NCI-H1105 treated with DMSO at 0.1 percent for 48 hours (cell line): ENCODE measurements around the gene GAMT.
A peak's percentile ranks its signal among the peaks of the same experiment; 100 is the strongest.

Experiments
- DNase-seq: peaks from one replicate; lab custom pipeline; 2025; lab: John Stamatoyannopoulos, UW

GAMT gene

GRCh38 chr19:1399745-1400144 is 1.6 kb downstream of the GAMT start:
- DNase-seq: no peak

GRCh38 chr19:1399079-1399478 is 2.3 kb downstream of the GAMT start:
- no peak for DNase-seq

DNA sequence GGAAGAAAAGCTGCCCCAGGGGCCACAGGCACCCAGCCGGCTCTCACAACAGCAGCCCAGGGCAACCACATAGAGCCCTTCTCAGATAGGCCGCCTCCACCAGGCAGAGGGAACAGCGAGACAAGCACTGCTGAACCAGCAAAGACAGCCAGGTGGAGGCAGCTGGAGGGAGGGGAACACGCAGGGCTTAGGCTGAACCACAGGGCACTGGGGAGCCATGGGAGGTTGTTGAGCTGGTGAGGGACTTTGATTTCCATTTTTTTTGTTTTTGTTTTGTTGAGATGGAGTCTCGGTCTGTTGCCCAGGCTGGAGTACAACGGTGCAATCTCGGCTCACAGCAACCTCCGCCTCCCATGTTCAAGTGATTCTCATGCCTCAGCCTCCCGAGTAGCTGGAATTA is 3.5 kb downstream of the GAMT start:
- DNase-seq: no peak

GRCh38 chr19:1396768-1397679 is 4.3 kb downstream of the GAMT start:
- DNase-seq: no peak

DNA sequence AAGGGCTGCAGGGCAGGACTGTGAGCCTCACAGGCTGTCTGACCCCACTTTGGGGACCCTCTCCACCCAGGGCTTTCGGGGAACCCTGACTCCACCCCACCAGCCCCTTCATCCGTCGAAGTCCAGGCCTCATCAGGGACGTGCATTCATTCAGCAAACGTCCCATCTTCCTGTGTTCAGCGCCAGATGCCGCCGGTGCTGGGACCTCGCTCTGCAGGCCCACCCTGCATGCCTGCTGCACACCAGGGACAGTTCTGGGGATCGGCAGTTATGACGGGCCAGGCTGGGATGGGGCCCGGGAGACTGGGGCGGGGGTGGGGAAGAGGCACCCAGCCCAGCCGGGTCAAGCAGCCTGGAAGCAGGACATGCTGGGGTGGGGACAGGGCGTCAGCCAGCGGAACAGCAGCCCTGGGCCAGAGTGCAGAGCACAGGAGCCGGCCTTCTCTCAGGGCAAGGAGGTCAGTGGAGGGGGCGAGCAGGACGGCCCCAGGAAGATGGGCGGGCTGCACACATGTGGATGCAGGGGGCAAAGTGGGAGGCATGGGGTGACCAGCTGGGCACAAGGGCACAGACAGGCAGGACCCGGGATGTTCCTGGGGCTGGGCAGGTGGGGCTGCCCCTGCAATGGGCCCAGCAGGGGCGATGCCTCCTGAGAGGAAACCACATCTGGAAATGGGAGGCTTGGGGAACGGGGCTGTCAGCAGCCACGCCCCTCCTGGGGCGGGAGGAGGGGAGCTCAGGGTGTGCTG is 5.1 kb downstream of the GAMT start:
- DNase-seq: no peak

- DNase-seq: peak; percentile 39
These were observed 5.9 kb downstream of the GAMT start for GRCh38 chr19:1395194-1396018.

DNA sequence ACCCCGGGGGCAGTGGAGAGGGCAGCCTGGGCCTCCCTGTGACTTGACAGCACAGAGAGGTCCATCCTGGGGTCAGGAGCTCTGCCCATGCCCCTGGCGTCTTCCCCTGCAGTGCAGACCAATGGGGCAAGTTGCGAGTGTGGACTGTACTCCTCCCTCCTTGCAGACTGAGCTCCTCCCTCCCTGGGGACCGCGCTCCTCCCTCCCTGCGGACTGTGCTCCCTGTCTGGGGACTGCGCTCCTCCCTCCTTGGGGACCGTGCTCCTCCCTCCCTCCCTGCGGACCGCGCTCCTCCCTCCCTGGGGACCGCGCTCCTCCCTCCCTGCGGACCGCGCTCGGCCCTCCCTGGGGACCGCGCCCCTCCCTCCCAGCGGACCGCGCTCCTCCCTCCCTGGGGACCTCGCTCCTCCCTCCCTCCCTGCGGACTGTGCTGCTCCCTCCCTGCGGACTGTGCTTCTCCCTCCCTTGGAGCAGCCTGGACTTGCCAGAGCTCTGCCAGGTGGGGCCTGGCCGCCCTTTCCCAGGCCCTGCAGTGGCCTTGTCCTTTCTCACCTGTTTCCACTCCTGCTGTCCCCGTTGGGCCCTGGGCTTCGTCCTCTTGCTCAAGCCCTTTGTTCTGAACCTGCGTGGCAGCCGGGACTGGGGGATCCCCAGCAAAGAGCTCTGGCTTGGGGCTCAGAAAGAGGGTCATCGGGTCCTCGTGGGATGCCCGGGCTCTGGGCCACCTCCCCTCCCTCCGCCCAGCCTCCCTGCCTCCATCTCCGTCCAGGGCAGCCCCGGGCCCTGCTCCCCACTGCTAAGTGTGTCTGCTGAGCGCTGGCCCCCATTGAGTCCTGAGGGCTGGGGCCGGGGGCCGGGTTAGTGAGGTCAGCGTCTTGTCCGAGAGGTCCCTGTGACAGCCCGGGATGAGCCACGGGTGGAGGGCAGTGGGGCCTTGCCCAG is 6.8 kb downstream of the GAMT start:
- peak; percentile 82 for DNase-seq

GRCh38 chr19:1393841-1394240 is 7.5 kb downstream of the GAMT start:
- DNase-seq: no peak

GRCh38 chr19:1392939-1393530 is 8.3 kb downstream of the GAMT start:
- DNase-seq: no peak

- no peak for DNase-seq
These were observed 8.9 kb downstream of the GAMT start for GRCh38 chr19:1392407-1392806.

GRCh38 chr19:1390890-1391423 is 10.4 kb downstream of the GAMT start:
- DNase-seq: no peak

- no peak for DNase-seq
These were observed 12.1 kb downstream of the GAMT start for GRCh38 chr19:1389033-1389940.

GRCh38 chr19:1388637-1389026 is 12.7 kb downstream of the GAMT start:
- no peak for DNase-seq

- DNase-seq: no peak
These were observed 13.4 kb downstream of the GAMT start for GRCh38 chr19:1387684-1388636.

GRCh38 chr19:1386945-1387683 is 14.2 kb downstream of the GAMT start:
- DNase-seq: no peak

GRCh38 chr19:1385816-1386215 is 15.5 kb downstream of the GAMT start:
- no peak for DNase-seq

GRCh38 chr19:1384478-1385110 is 16.7 kb downstream of the GAMT start:
- no peak for DNase-seq
